ENCODE data around the gene LUC7L2.
"Not testable (repeated sequence)": the region's sequence is repeated elsewhere in the genome, so short reads cannot be mapped to it uniquely, and the experiment has no call there.

LUC7L2 gene

GRCh38 chr7:139403601-139404000 lies 43.9 kb downstream of the LUC7L2 start:
- DNase-seq: no peak

DNA sequence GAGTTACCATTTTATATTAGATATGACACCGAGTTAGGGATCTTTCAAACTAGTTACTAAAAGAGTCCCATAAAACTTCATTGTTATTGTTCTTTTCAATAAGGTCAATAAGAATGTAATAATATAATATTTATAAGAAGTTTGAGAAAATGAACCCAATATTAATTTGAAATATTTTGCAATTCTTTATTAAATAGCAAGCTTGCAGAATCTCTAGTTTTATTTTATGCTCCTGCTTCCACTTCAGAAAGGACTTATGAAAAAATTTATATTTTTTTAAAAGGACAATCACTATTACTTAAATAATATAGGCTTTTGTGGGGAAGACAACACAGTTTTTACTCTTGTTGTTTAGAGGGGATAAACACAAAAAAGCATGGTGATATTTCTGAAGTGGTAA lies 47.9 kb downstream of the LUC7L2 start:
- no peak for DNase-seq

DNA sequence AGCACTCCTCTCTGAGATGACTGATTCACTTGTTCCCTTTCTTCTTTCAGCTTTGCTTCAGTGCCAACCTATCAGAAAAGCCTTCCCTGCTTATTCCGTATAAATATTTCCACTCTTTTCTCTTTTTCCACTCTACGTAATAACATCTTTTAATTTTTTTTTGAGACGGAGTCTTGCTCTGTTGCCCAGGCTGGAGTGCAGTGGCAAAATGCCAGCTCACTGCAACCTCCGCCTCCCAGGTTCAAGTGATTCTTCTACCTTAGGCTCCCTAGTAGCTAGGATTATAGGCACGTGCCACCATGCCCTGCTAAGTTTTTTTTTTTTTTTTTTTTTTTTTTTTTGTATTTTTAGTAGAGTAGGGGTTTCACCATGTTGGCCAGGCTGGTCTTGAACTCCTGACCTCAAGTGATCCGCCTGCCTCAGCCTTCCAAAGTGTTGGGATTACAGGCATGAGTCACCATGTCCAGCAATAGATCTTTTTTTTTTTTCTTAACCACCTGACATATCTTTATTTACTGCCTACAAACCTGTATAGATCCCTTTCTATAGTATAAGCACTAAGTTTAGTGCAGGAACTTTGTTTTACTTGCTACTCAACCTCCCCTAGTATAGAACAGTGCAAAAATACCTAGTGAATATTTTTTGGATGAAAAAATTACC lies 55.2 kb downstream of the LUC7L2 start:
- DNase-seq: not testable (repeated sequence)

DNA sequence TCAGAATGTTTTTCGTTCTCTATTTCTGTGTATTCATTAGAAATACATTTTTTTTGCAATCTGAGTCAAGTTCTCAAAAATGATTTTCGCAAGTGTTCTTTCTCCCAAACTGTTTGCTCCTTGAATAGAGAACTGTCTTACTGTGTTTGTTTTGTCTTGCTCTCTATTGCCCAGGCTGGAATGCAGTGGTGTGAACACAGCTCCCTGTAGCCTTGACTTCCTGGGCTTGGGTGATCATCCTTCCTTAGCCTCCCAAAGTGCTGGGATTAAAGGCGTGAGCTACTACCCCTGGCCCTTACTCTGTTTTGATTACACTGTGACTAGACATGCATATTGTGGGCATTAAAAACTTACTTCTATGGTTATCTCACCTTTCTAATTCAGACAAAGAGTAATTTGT lies 56.7 kb downstream of the LUC7L2 start:
- DNase-seq: no peak

DNA sequence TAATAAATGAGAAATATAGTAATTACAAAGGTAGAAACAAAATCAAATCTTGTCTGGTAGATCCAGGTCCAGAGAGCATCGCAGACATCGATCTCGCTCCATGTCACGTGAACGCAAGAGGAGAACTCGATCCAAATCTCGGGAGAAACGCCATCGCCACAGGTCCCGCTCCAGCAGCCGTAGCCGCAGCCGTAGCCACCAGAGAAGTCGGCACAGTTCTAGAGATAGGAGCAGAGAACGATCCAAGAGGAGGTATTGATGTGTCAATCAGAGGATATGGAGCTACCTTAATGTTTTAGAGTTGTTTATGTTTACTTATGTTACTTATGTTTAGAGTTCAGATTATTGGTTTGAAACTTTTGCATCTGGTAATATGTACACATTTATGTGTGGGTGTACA lies 57.8 kb downstream of the LUC7L2 start:
- no peak for DNase-seq

- no peak for DNase-seq
Observed at GRCh38 chr7:139421123-139421522, 61.4 kb downstream of the LUC7L2 start.

DNA sequence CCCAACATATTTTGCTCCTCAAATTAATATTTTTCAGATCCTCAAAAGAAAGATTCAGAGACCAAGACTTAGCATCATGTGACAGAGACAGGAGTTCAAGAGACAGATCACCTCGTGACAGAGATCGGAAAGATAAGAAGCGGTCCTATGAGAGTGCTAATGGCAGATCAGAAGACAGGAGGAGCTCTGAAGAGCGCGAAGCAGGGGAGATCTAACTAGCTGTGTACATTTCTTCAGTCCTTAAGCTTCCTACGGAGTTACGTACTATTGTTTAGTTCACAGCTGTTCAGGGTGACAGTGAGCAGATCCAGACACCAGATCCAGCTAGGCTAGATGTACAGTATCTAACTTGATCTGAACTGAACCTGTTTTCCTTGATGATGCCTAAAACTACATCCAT lies 62.4 kb downstream of the LUC7L2 start:
- DNase-seq: no peak

- no peak for DNase-seq
Observed at GRCh38 chr7:139423091-139423490, 63.4 kb downstream of the LUC7L2 start.

- no peak for DNase-seq
Observed at GRCh38 chr7:139424004-139424403, 64.3 kb downstream of the LUC7L2 start.

- DNase-seq: not testable (repeated sequence)
Observed at GRCh38 chr7:139425701-139426100, 66.0 kb downstream of the LUC7L2 start.

DNA sequence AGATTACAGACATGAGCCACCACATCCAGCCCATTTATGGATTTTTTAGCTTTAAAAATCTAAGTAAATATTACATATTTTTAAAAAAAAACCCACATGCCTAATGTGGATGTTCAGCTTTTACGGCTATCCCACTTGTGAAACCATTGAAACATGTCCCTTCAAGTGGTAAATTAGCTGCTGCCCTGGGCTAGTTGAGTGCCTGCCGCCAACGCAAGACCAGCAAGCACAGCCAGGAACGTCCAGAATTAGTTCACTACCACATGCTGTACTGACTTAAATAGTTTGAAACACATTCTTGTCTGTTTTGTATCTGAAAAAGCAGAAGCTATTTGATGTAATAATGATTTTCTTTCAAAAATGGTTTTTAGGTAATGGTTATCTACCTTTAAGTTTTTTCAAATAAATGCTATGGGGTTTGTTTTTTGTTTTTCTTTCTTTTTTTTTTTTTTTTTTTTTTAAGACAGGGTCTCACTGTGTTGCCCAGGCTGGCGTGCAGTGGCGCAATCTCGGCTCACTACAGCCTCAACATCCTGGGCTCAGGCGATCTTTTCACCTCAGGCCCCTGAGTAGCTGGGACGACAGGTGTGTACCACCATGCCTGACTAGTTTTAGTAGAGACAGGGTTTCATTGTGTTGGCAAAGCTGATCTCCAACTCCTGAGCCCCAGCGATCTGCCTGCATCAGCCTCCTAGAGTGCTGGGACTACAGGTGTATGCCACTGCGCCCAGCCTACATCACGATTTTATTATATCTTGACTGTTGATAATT lies 66.7 kb downstream of the LUC7L2 start:
- peak; percentile 22 for DNase-seq

- no peak for DNase-seq
Observed at GRCh38 chr7:139427029-139427420, 67.3 kb downstream of the LUC7L2 start.

- DNase-seq: no peak
Observed at GRCh38 chr7:139427788-139428187, 68.1 kb downstream of the LUC7L2 start.

GRCh38 chr7:139429735-139430134 lies 70.0 kb downstream of the LUC7L2 start:
- DNase-seq: not testable (repeated sequence)

DNA sequence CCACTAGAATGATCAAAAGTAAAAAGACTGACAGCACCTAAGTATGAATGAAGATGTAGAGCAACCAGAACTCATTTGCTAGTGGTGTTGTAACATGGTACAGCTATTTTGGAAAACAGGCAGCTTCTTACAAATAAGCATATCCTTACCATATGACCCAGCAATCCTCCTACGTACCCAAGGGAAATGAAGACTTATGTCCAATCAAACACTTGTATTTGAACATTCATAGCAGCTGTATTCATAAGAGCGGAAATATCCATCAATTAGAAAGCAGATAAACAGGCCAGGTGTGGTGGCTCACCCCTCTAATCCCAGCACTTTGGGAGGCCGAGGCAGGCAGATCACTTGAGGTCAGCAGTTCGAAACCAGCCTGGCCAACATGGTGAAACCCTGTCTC lies 70.7 kb downstream of the LUC7L2 start:
- no peak for DNase-seq

DNA sequence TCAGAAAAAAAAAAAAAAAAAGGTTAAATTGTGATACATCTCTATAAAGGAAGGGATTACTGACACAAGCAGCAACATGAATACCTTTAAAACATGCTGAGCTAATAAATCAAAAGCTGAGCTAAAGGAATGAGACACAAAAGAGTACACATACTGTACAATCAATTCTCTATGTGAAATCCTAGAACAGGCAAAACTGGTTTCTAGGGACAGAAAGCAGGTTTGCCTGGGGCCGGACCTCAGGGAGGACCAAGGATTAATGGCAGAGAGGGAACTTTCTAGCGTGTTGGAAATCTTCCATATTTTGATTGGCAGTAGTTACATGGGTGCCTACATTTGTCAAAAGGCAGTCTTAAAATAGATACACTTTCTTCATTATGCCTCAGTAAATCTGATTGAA lies 71.3 kb downstream of the LUC7L2 start:
- DNase-seq: no peak

GRCh38 chr7:139431459-139431858 lies 71.8 kb downstream of the LUC7L2 start:
- DNase-seq: no peak

- DNase-seq: no peak
Observed at GRCh38 chr7:139436806-139437205, 77.1 kb downstream of the LUC7L2 start.

DNA sequence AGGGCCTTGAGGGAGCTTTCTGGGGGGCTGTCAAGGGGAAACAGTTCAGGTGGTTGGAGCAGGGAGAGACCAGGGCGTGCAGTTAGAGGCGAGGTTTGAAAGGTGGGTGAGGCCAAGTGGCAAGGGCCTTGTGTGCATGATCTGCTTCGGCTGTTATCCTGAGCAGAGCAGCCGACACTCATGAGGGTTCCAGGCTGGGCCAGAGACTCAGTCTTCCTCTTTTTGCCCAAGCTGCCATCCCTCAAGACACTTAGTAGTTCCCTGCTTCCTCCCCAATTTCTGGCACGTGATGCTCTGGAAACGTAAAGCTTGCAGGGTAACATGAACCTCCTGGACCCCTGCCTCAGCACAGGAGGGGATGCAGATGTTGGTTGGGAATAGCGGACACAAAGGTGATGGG lies 79.7 kb downstream of the LUC7L2 start:
- no peak for DNase-seq

DNA sequence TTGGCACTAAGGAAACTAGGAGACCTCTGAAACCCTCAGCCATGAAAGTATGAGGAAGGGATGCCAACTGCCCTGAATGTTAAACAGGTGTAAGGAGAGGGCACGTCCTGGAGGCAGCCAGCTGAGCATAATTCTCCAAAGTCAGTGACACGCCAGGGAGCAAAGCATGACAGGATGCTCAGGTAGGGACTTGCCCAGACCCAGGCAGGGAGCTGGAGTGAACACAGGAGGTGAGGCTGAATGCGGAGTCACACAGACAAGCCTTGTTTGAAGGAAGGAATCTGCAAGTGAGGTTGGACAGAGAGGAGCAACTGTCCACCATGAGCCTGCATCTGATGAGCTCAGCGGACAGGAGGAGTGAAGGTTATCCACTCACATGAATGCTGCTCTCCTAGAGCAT lies 82.3 kb downstream of the LUC7L2 start:
- no peak for DNase-seq

DNA sequence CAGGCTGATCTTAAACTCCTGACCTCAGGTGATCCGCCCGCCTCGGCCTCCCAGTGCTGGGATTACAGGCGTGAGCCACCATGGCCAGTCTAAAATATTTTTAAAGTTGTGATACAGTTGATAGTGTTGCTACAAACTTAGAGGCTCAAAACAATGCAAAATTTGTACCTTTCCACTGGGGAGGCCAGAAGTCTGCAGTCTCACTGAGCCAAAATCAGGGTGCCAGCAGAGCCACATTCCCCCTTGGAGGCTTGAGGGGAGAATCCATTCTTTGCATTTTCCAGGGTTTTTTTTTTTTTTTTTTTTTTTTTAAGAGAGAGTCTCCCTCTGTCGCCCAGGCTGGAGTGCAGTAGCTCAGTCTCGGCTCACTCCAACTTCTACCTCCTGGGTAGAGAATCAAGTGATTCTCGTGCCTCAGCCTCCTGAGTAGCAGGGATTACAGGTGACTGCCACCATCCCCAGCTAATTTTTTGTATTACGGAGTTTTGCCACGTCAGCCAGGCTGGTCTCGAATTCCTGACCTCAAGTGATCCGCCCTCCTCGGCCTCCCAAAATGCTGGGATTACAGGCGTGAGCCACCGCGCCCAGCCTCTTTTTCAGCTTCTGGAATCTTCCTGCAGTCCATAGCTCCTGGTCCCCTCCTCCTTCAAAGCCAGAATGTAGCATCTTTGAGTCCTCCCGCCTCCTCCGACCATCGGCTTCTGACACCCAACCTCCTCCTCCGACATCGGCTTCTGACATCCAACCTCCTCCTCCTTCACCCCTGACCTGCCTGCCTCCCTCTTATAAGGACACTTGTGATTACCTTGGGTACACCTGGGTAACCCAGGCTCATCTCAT lies 86.6 kb downstream of the LUC7L2 start:
- no peak for DNase-seq

- no peak for DNase-seq
Observed at GRCh38 chr7:139450851-139451250, 91.2 kb downstream of the LUC7L2 start.

- no peak for DNase-seq
Observed at GRCh38 chr7:139451638-139452037, 91.9 kb downstream of the LUC7L2 start.
